Endothelial cell of umbilical vein (primary cell): ENCODE results near the gene USB1. TPM values are rescaled to one million over a fixed set of nuclear protein-coding genes. Genes with fewer than 3 reads are reported as not detected.

Experiments
- BruUV-seq: library from RNA; stranded (reverse); fragments of 400-500 nt; replicated peaks from 2 replicates; lab custom pipeline; 2021; lab: Mats Ljungman, UMichigan
- CTCF ChIA-PET: fragments of 300-600, 350-600 bp; sonication (Branson Sonifier 250); formaldehyde crosslinking; loops from one replicate; lab custom pipeline; 2021; ENCODE audit warnings: antibody characterized with exemption, inconsistent platforms; lab: Charles Lee
- POLR2A ChIA-PET: fragments of 300-600, 350-600 bp; sonication (Branson Sonifier 250); formaldehyde crosslinking; loops from one replicate; lab custom pipeline; 2021; ENCODE audit warnings: antibody characterized with exemption, inconsistent platforms; lab: Charles Lee
- DNase-seq: peaks from one replicate; pipeline ENCODE4 v3.0.0-alpha.2; 2011; ENCODE audit warnings: low read depth, low spot score
- FAIRE-seq: peaks from 2 replicates; lab custom pipeline; 2011; peaks lifted over from hg19 to GRCh38; lab: Jason Lieb, UNC
- H2AFZ ChIP-seq: 2 replicates; pipeline ENCODE4 v1.6.0; 2012; ENCODE audit warnings: low read depth, low read length, control low read depth, inconsistent platforms
- H3K27ac ChIP-seq: 2 replicates; pipeline ENCODE4 v1.5.1; 2011; ENCODE audit warnings: low read depth, mild to moderate bottlenecking, control low read depth, low read length, moderate library complexity; ENCODE audit not compliant: insufficient read depth
- H3K27me3 ChIP-seq, 2 experiments: 2 replicates each; pipeline versions ENCODE4 v1.6.0 to v1.6.1; 2011; ENCODE audit warnings: low read length in 2 of 2, mixed read lengths in 1 of 2; ENCODE audit not compliant: control insufficient read depth in 2 of 2, insufficient read depth in 2 of 2
- H3K36me3 ChIP-seq, 2 experiments: 2 replicates in 1 of 2; 3 replicates in 1 of 2; pipeline ENCODE4 v1.5.1; 2011; ENCODE audit warnings: low read length in 2 of 2, mild to moderate bottlenecking in 1 of 2, moderate library complexity in 1 of 2; ENCODE audit not compliant: control insufficient read depth in 2 of 2, insufficient read depth in 2 of 2; ENCODE audit errors: extremely low read depth in 1 of 2
- H3K4me1 ChIP-seq: 3 replicates; pipeline ENCODE4 v1.5.1; 2011; ENCODE audit warnings: mild to moderate bottlenecking, low read length; ENCODE audit not compliant: control insufficient read depth, insufficient read depth; ENCODE audit errors: extremely low read depth
- H3K4me2 ChIP-seq: 2 replicates; pipeline ENCODE4 v1.6.1; 2011; ENCODE audit warnings: low read length, control low read depth, mixed read lengths; ENCODE audit not compliant: insufficient read depth
- H3K4me3 ChIP-seq, 3 experiments: fragments of 200-600 bp in 1 of 3; sonication (generic), shearing (Covaris generic) in 1 of 3; replicated peaks in 1 of 3; 2 replicates each; pipeline ENCODE4 v1.5.1; 2011 to 2016; ENCODE audit warnings: control low read depth in 3 of 3, low read length in 3 of 3, mild to moderate bottlenecking in 2 of 3, inconsistent platforms in 1 of 3, low read depth in 1 of 3, moderate library complexity in 1 of 3; ENCODE audit not compliant: insufficient read depth in 1 of 3
- H3K79me2 ChIP-seq: 2 replicates; pipeline ENCODE4 v1.6.0; 2012; ENCODE audit warnings: low read length, inconsistent platforms; ENCODE audit not compliant: control insufficient read depth, insufficient read depth
- H3K9ac ChIP-seq: replicated peaks from 2 replicates; pipeline ENCODE3; 2011; ENCODE audit warnings: low read length, control low read depth; ENCODE audit not compliant: insufficient read depth; ENCODE audit errors: extremely low read depth
- H3K9me1 ChIP-seq: replicated peaks from 3 replicates; pipeline ENCODE4 v1.6.0; 2011; ENCODE audit warnings: mild to moderate bottlenecking, low read length; ENCODE audit not compliant: control insufficient read depth, insufficient read depth; ENCODE audit errors: extremely low read depth
- H3K9me3 ChIP-seq: replicated peaks from 2 replicates; pipeline ENCODE4 v1.5.1; 2012; ENCODE audit warnings: low read length, inconsistent platforms; ENCODE audit not compliant: control insufficient read depth, insufficient read depth
- H4K20me1 ChIP-seq: replicated peaks from 2 replicates; pipeline ENCODE3; 2011; ENCODE audit warnings: mild to moderate bottlenecking, low read length; ENCODE audit not compliant: control insufficient read depth, insufficient read depth; ENCODE audit errors: extremely low read depth
- CTCF ChIP-seq, 2 donors: IDR thresholded peaks; 1 replicate in 1 of 2; 2 replicates in 1 of 2; pipeline ENCODE4 v1.5.1; 2011; ENCODE audit warnings: low read length in 2 of 2, mild to moderate bottlenecking in 2 of 2, moderate library complexity in 2 of 2, control low read depth in 1 of 2, inconsistent platforms in 1 of 2, low read depth in 1 of 2; ENCODE audit not compliant: insufficient read depth in 1 of 2; ENCODE audit errors: extremely low read depth in 1 of 2
- EZH2 ChIP-seq: IDR thresholded peaks from 2 replicates; pipeline ENCODE4 v1.6.1; 2012; ENCODE audit warnings: borderline replicate concordance, low read depth, mild to moderate bottlenecking, moderate library complexity, low read length, inconsistent platforms; ENCODE audit not compliant: severe bottlenecking
- FOS ChIP-seq: IDR thresholded peaks from 2 replicates; pipeline ENCODE4 v1.6.1; 2011; ENCODE audit warnings: mild to moderate bottlenecking, low read length, moderate library complexity, borderline replicate concordance; ENCODE audit not compliant: insufficient read depth
- GATA2 ChIP-seq: IDR thresholded peaks from 2 replicates; pipeline ENCODE4 v1.7.0; 2011; ENCODE audit warnings: low read depth, mild to moderate bottlenecking, moderate library complexity, mixed read lengths, low read length; ENCODE audit not compliant: insufficient read length, insufficient read depth
- JUN ChIP-seq: IDR thresholded peaks from 2 replicates; pipeline ENCODE4 v1.6.1; 2011; ENCODE audit warnings: borderline replicate concordance, low read depth; ENCODE audit not compliant: insufficient read length, insufficient read depth
- POLR2AphosphoS5 ChIP-seq: IDR thresholded peaks from 2 replicates; pipeline ENCODE4 v1.6.1; 2012; ENCODE audit warnings: low read depth, mild to moderate bottlenecking, control low read depth, low read length, moderate library complexity; ENCODE audit not compliant: insufficient read depth
- dilution Hi-C: fragments of 300-500 bp; cut with MboI; formaldehyde crosslinking; loops from one replicate; pipeline ENCODE4 v1.15.0; 2019; ENCODE audit warnings: low sequenced_read_pairs; ENCODE audit not compliant: extremely low pct_ligation_motif_present
- intact Hi-C: fragments of 100-400 bp; cut with micrococcal nuclease; formaldehyde crosslinking; loops from one replicate; pipeline ENCODE4 v1.10.0; 2022
- polyA plus RNA-seq, 4 experiments: library from polyadenylated mRNA; depleted of rRNA in 3 of 4; stranded (reverse) in 3 of 4; unstranded in 1 of 4; fragments of >200 nt; gene quantifications; 2 replicates each; pipeline versions ENCODE4 v1.2.1 to v1.2.3, GENCODE V29; 2011 to 2012; ENCODE audit warnings: missing spikeins in 1 of 4
- total RNA-seq: library from RNA; stranded (reverse); gene quantifications from 2 replicates; pipeline ENCODE4 v1.2.3, GENCODE V29; 2021

USB1 gene
- total and polyA plus RNA-seq, 2 donors (not counting 3 experiments of a cell fraction or from before 2014, with no cell fraction given) = 64.6 to 83.8 TPM

GRCh38 chr16:58019866-58020538, 18.8 kb downstream of the USB1 start:
- no peak overlapping the region for H3K4me2 ChIP-seq
- no peak overlapping the region for H3K9ac ChIP-seq
- no peak overlapping the region for H2AFZ ChIP-seq
- no peak for FAIRE-seq
- H3K4me1 ChIP-seq = peaks cover 13% of the 10 kb centered on the region
- peaks cover 0 to 9% of the 10 kb centered on the region in 2 experiments for H3K36me3 ChIP-seq
- TF ChIP-seq GATA2 = no peak
- TF ChIP-seq EZH2 = no peak
- no peak for TF ChIP-seq FOS
- no peak for TF ChIP-seq POLR2AphosphoS5
- TF ChIP-seq JUN = no peak
- TF ChIP-seq CTCF (IDR thresholded peaks at IDR 0.05; ENCODE audit: extremely low read depth in 1 of 2, insufficient read depth in 1 of 2, low read depth in 1 of 2, low read length in 2 of 2) = no peak
- H3K27ac ChIP-seq = no peak overlapping the region
- no peaks in the 10 kb centered on the region for H3K27me3 ChIP-seq
- no peaks in the 10 kb centered on the region for H3K9me3 ChIP-seq
- no peaks in the 10 kb centered on the region for H4K20me1 ChIP-seq
- intact Hi-C loops (loop anchor here (1.0 to 2.0 kb wide), 3 partner anchors 102 to 287 kb away; partner anchors contain the start of gene CSNK2A2), dilution Hi-C loops (no loop called here)
- no peak for DNase-seq
- BruUV-seq = no TSS peak
- ChIA-PET POLR2A (no interaction called here), CTCF (interaction anchor here (1.0 to 2.6 kb wide), 6 partner anchors 9 to 287 kb away, joined by 3 to 40 read pairs (median 6); no protein-coding TSS in a partner anchor)
- H3K79me2 ChIP-seq = no peaks in the 10 kb centered on the region
- H3K9me1 ChIP-seq = no peaks in the 10 kb centered on the region
- H3K4me3 ChIP-seq = no peak overlapping the region
